HPDE6-E6E7 (cell line): ENCODE results near the gene PRDM16.

ENCODE experiments used
- DNase-seq: peaks from one replicate; pipeline ENCODE4 v3.0.0; 2011; ENCODE audit warnings: missing footprints; ENCODE audit errors: extremely low spot score

Gene PRDM16

DNA sequence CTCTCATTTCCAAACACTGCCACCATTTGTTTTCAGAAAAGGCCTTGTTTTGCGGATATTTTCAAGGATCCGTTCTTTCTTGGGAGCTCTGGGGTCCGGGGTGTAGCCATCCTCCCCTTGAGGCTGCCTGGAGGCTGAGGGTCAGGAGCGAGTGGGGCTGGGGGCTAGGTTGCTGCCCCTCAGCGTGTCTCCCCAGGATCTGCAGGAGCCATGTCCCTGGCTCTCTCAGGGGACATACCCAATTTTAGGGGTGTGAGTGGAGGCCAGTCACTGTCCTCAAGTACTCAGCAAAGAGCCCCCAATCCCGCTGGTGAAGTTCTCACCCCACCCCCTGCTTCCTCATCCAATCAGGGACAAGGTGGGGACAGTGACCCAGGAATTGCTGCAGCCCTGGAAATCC is 15.0 kb upstream of the PRDM16 start:
- DNase-seq = no peak

DNA sequence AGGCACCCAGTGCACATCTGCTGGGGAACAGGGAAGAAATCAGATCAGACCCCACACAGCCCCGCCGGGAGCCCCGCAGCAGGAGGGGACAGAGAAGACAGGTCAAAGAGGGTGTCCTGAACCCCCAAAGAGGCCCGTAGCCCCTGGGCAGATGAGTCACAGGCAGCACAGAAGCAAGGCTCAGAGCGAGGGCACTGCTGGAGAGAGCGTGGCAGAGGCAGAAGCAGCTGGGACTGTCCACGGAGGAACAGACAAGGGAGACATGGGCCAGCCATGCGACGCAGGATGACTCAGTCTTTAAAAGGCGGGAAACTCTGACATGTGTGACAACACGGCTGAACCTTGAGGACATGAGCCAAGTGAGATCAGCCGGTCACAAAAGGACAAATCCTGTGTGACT is 14.5 kb upstream of the PRDM16 start:
- DNase-seq = no peak

GRCh38 chr1:3055051-3055450 is 14.0 kb upstream of the PRDM16 start:
- no peak for DNase-seq

GRCh38 chr1:3056641-3057040 is 12.4 kb upstream of the PRDM16 start:
- no peak for DNase-seq

DNA sequence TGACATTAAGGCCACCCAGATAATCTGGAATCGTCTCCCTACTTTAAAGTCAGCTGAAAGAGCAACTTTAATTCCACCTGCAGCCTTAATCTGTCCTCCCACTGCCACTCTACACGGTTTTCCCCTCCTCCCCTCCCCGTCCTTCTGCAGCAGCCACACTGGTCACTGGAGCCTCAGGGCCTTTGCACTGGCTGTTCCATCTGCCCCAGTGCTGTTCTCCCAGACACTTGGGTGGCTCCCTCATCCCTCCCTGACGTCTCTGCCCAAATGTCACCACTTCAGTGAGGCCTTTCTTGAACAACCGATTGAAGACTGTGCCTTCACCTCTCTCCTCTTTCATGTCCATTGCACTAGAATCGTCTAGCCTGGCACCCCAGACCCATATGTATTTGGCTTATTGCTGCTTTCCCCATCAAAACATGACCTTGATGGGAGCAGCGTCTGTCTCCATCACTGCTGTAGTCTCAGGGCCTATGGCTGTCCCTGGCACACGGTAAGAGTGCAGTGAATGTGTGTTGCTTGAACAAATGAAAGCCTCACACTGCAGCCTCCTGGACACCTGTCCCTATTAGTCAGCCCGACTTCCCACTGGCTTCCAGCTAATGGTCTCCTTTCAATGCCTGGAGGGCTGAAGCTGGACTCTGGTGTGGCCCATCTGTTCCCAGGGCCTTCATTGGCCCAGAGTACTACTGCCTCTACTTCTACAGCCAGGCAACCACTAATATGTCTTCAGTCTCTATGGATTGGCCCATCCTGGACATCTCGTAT is 10.6 kb upstream of the PRDM16 start:
- no peak for DNase-seq

DNA sequence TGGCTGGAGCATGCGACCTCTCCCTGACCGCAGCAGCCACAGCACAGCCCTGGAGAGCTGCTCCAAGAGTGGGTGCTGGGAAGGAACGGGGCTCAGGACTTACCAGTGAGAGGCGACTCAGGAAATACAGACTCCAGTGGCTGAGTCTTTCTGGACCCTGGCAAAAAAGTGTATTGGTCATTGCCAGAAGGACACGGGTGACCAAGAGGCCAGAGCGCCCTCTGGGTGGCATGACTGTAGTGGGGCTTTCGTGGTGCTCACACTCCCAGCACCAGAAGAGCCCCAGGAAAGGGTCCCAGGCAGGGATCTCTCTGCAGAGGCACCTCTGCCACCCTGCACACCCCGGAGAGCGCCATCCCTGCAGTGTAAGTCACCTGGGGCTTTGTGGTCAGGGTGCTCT is 8.9 kb upstream of the PRDM16 start:
- DNase-seq = no peak

DNA sequence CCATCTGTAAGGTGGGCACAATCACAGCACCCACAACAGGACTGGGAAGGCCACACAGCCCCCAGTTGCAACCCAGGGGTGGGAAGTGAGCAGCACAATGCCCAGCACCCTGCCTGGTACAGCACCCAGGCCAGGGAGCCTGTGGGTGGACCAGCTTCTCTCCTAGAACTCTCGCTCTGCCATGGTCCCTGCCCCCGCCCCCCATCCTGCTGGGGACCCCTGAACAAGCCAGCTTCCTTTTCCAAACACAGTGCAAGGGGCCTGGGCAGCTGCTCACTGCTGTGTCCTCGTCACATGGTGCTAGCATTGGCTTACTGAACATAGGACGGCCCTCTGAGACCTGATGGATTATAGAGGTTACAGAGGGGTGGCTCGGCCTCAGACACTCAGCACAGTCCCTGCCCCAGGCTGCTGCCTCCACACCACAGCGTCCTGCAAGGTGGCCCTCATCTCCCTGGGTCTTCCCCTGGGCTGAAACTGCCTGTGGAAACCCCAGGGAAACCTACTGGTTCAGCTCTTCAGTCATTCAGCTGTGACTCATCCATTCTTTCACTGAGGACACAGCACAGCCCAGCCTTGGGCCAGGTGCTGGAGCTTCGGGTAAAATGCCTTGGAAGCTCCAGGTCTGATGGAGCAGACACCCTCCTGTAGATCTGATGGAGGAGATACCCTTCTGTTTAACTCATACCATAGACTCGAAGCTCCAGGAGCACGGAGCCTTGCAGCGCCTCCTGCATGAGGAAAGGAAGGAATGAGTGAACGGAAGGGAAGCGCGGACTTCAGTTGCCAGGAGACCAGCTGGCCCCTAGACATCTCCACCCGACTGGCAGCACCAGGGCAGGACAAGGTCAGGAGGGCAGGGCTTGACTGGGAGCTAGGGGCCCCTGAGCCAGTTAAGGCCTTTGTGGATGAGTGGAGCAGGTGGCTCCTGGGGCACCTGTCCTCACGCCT is 8.1 kb upstream of the PRDM16 start:
- no peak for DNase-seq

GRCh38 chr1:3061566-3061965 is 7.4 kb upstream of the PRDM16 start:
- DNase-seq = no peak

GRCh38 chr1:3061981-3062615 is 6.9 kb upstream of the PRDM16 start:
- DNase-seq = no peak

DNA sequence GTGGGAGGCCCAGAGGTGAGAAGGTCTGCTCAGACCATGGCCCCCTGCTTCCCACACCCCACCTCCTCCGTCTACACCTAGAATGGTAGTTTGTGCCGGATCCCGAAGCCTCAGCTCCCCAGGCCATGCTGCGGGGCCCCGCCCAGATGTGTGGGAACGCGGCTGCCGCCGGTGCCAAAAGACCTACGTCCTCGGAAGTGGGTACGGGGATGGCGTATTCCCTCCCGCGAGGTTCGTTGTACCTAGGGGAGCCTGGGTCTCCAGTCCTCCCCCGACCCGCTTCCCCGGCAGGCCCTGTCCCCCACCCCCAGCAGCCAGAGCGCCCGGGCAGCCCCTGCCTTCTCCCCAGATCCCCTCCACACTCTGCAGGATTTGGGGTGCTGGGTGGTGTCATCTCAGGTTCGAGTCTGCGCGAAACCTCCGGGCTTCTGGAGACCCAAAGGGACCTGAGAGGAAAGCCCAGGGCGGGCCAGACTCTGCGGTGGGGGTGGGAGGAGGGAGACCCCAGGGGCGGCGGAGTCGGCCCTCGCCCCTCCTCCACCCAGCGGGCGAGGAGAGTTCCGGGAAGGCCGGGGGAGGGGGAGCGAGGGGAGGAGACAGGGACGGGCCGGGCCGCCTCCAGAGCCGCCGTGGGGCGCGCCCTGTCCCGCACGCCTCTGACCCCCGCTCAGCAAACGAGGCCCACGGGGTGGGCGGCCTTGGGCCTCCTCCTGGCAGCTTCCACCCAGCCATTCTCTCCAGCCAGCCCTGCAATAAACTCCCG is 6.2 kb upstream of the PRDM16 start:
- no peak for DNase-seq

- DNase-seq = no peak
These were observed 5.4 kb upstream of the PRDM16 start for GRCh38 chr1:3063379-3064295.

DNA sequence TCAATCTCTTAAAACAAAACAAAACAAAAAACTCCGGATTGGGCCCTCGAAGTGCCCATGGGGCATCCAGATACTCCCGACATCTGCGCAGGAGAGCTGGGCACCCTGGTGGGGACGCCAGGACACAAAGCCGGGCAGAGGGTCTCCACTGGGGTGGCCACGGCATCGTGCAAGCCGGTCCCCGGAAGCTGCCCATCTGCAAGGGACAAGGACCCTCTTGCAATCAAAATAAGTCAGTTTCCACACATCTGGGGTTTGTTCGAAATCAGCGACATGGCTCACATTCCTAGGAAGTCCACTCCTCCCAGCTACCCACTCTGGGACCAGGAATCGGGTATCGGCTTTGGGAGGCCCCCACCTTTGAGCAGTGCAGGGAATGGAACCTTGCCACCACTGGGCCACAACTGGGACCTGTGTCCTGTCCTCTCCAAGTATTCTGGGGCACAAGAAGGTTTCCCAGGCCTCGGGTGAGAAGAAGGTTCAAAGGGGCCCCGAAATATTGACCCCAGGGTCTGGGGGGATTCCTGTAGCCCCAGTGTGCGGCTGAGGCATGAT is 4.6 kb upstream of the PRDM16 start:
- no peak for DNase-seq

DNA sequence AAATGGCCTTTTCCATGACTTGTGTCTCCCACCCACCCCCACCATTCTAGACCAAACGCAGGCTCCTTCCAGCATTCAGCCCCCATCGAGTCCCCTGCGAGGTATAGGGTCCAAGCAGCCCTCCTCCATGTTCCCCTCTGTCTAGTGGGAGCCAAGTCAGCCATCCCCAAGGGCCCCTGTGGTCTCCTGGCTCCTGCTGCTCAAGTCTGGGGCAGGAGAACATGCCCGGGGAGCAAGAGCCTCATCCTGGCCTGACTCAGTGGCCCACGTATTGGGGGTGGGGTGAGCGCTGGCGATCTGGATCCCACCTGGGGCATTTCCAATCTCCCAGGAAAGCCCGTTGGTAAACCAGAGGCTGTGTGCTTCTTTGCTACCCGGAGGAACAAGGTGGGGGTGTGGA is 4.1 kb upstream of the PRDM16 start:
- DNase-seq = no peak

GRCh38 chr1:3065396-3065795 is 3.6 kb upstream of the PRDM16 start:
- no peak for DNase-seq

GRCh38 chr1:3065797-3066196 is 3.2 kb upstream of the PRDM16 start:
- DNase-seq = no peak

DNA sequence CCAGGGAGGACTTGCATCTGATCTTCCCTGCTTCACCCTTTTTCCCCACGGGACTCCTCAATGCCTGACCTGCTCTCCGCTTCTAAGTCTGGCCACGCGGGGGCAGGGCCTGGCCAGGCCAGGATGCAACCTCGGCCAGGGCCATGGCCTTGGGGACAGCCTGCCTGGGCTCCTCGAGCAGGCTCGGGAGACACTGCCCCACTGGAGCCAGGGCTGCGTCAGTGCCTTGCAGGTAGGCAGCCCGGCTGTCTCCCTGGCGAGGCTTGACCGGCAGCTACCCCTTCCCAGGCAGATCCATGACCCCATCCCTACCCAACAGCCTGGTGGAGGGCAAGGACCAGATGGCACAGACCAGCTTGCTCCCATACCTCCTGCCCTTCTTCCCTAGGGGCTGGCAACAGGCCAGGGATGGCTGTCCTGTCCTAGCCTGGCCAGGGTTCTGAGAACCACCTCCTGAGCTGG is 2.7 kb upstream of the PRDM16 start:
- no peak for DNase-seq

DNA sequence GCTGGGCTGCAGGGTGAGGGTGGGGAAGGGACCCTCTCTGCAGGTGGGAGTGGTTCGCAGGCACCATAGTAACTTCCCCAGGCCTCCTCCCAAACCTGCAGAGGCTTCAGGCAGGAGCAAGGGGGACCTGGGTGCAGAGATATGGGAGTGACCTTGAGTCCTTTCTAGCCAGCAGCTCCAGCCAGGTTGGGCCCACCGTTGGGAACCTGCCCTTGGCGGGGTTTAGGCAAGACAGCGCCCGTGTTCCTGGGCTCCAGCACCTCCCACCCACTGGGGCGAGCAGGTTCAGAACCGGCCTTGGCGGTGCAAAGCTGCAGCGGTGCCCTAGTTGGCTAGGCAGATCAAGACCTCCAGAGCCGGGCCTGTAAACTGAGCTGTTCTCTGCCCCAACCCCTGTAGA is 2.2 kb upstream of the PRDM16 start:
- no peak for DNase-seq

DNA sequence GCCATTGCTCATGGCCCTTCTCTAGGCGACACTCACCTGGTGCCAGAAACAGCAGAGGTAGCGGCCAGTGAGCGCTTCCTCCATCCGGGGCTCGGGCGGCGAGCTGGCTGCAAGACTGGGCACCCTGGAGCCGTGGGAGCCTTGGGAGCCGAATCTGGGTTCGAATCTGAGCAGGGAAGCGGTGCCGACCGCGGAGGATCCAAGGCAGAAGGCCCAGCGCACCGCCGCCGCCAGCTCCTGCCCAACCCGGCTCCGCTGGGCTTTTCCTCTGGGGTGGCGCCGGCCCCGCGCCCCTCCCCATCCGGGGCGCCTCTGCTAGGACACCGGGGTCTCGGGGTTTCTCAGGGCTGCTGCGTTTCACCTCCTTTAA is 1.7 kb upstream of the PRDM16 start:
- DNase-seq = no peak

- DNase-seq = no peak
These were observed 1.1 kb upstream of the PRDM16 start for GRCh38 chr1:3067671-3068563.
